ENCODE results near the gene PELI2. TPM values are rescaled to one million over a fixed set of nuclear protein-coding genes. Genes with fewer than 3 reads are reported as not detected.

Gene PELI2
- total RNA-seq, 1 donor from 2014 or later = 27.2 TPM

GRCh38 chr14:56199982-56200577 is 81.9 kb downstream of the PELI2 start:
- Mint-ChIP-seq H3K27ac (no peak overlapping the region), H3K4me1 (peaks cover 11% of the 10 kb centered on the region), H3K36me3 (no peaks in the 10 kb centered on the region), H3K27me3 (ENCODE audit: insufficient read depth, low read depth) (no peaks in the 10 kb centered on the region), H3K4me3 (no peak overlapping the region), H3K9me3 (no peaks in the 10 kb centered on the region)
- no peak for TF ChIP-seq EZH2 (IDR thresholded peaks at IDR 0.05)
- no peak for TF ChIP-seq EZH2phosphoT487 (IDR thresholded peaks at IDR 0.05)
- TF ChIP-seq CTCF (IDR thresholded peaks at IDR 0.05) = no peak
- Histone ChIP-seq H2AFZ (replicated peaks) (no peak overlapping the region), H3K9ac (no peak overlapping the region), H3F3A (ENCODE audit: low read depth) (peaks cover 20% of the 10 kb centered on the region), H3K36me3 (no peaks in the 10 kb centered on the region), H3K4me2 (no peak overlapping the region), H3K27me3 (no peaks in the 10 kb centered on the region), H3K27ac (no peak overlapping the region), H3K4me1 (peaks cover 33% of the 10 kb centered on the region), H4K20me1 (ENCODE audit: low read depth) (peaks cover 25% of the 10 kb centered on the region), H3K79me2 (ENCODE audit: low read depth) (peaks cover 14% of the 10 kb centered on the region), H3K9me3 (ENCODE audit: low read depth) (no peaks in the 10 kb centered on the region), H3K4me3 (no peak overlapping the region)
- DNase-seq (ENCODE audit: low spot score) = no peak

- H3K27ac Mint-ChIP-seq = no peak overlapping the region
- H3K4me3 Mint-ChIP-seq = no peak overlapping the region
- no peaks in the 10 kb centered on the region for H3K9me3 Mint-ChIP-seq
Observed at GRCh38 chr14:56202256-56202655, 84.0 kb downstream of the PELI2 start.

GRCh38 chr14:56205881-56206280 is 87.7 kb downstream of the PELI2 start:
- Histone ChIP-seq H3K9me3 (ENCODE audit: low read depth) (no peaks in the 10 kb centered on the region), H3K27me3 (no peaks in the 10 kb centered on the region), H3K79me2 (ENCODE audit: low read depth) (peaks cover 21% of the 10 kb centered on the region), H3K36me3 (no peaks in the 10 kb centered on the region), H3K4me2 (no peak overlapping the region), H3K27ac (no peak overlapping the region), H3F3A (ENCODE audit: low read depth) (peaks cover 13% of the 10 kb centered on the region), H3K4me1 (peaks cover 32% of the 10 kb centered on the region), H3K9ac (no peak overlapping the region), H2AFZ (replicated peaks) (no peak overlapping the region), H4K20me1 (ENCODE audit: low read depth) (peaks cover 22% of the 10 kb centered on the region), H3K4me3 (no peak overlapping the region)
- no peak overlapping the region for H3K4me3 Mint-ChIP-seq
- H3K27me3 Mint-ChIP-seq (ENCODE audit: insufficient read depth, low read depth) = no peaks in the 10 kb centered on the region
- H3K27ac Mint-ChIP-seq = no peak overlapping the region
- H3K36me3 Mint-ChIP-seq = no peaks in the 10 kb centered on the region
- DNase-seq (ENCODE audit: low spot score) = no peak
- TF ChIP-seq EZH2 (IDR thresholded peaks at IDR 0.05) = no peak
- no peak for TF ChIP-seq EZH2phosphoT487 (IDR thresholded peaks at IDR 0.05)
- TF ChIP-seq CTCF (IDR thresholded peaks at IDR 0.05) = no peak
- peaks cover 3% of the 10 kb centered on the region for H3K4me1 Mint-ChIP-seq
- no peaks in the 10 kb centered on the region for H3K9me3 Mint-ChIP-seq

More at GRCh38 chr14:56202256-56202655, 84.0 kb downstream of the PELI2 start:
- H3K36me3 Mint-ChIP-seq = no peaks in the 10 kb centered on the region
- Histone ChIP-seq H3K27me3 (no peaks in the 10 kb centered on the region), H3F3A (ENCODE audit: low read depth) (peaks cover 13% of the 10 kb centered on the region), H3K4me3 (no peak overlapping the region), H3K36me3 (no peaks in the 10 kb centered on the region), H3K9ac (no peak overlapping the region), H3K4me2 (no peak overlapping the region), H3K9me3 (ENCODE audit: low read depth) (no peaks in the 10 kb centered on the region), H3K4me1 (peaks cover 37% of the 10 kb centered on the region), H2AFZ (replicated peaks) (no peak overlapping the region), H3K79me2 (ENCODE audit: low read depth) (peaks cover 24% of the 10 kb centered on the region), H3K27ac (no peak overlapping the region), H4K20me1 (ENCODE audit: low read depth) (peaks cover 18% of the 10 kb centered on the region)
- no peak for DNase-seq (ENCODE audit: low spot score)
- H3K27me3 Mint-ChIP-seq (ENCODE audit: insufficient read depth, low read depth) = no peaks in the 10 kb centered on the region
- TF ChIP-seq EZH2phosphoT487 (IDR thresholded peaks at IDR 0.05) (no peak), CTCF (IDR thresholded peaks at IDR 0.05) (no peak), EZH2 (IDR thresholded peaks at IDR 0.05) (no peak)
- H3K4me1 Mint-ChIP-seq = peaks cover 2% of the 10 kb centered on the region

Measured in neural progenitor cell (in vitro differentiated cells).